GM21529 (cell line): Measurements from ENCODE around the gene FSIP2.
A peak's percentile ranks its signal among the peaks of the same experiment; 100 is the strongest.

ENCODE experiments used
- ATAC-seq: cut with Tn5 transposase; IDR thresholded peaks from one replicate; pipeline ENCODE4 v1.9.1; 2021; ENCODE audit not compliant: unreplicated experiment

The FSIP2 gene, protein sequence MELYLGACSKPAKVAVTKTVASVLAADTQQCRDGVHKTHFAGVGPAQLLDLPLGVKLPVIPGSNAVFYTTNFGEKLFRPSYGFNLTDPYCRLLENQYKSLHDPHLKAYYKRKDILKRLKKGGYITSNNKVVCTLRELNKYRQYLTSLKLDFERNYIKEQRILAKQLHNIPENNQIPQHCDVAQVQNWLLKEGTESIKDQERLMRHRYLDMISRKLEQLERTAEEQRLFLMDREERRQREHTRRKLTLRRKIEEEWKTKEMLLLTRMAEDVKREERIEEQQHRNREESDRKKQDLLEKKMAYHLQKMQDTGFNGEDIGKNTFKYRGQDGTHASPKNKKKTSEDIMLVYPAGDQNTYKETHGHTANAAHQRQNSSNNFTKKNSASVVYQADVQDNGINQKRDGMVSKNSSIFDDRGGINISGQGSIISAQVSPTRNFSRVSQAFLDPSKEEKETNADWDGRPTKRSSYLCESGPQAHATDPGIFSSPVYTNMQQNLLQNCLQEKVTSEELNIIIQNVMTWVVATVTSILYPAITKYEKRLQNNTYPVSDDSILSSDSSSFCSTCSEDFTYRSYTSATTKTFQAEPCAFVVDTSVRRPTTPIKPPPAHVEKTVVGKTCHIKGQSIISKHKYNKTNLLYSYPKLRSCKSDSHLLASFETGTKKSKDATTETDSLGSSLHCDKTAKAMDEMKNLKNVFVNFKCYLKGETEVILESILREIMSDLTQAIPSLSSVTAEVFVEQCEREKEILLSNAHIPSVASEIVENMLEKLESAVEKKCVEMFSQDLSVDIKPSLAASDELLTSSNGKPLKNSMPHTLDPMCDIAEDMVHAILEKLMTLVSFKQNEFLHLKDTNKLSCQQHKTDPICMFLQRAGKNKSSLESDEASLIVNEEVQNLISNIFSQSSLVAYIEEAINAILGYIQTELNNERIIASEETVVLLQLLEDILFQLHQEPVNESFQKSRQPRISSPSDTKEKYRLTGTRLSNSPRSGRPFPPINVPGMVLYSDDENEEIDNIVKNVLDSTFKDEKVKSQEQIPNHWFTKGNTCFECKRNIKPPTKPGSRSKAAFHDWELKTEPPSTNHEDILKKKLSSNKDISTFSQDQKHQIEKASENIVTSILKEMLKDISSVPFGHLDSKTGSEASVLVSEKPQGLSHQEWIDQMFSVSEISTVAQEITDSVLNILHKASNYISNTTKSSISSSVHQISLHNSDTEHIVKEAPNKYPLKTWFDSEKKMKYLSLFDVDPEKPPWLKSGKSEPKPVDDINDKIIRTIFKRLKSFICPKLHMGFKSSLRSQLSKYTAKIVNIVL (N-terminal part only)

DNA sequence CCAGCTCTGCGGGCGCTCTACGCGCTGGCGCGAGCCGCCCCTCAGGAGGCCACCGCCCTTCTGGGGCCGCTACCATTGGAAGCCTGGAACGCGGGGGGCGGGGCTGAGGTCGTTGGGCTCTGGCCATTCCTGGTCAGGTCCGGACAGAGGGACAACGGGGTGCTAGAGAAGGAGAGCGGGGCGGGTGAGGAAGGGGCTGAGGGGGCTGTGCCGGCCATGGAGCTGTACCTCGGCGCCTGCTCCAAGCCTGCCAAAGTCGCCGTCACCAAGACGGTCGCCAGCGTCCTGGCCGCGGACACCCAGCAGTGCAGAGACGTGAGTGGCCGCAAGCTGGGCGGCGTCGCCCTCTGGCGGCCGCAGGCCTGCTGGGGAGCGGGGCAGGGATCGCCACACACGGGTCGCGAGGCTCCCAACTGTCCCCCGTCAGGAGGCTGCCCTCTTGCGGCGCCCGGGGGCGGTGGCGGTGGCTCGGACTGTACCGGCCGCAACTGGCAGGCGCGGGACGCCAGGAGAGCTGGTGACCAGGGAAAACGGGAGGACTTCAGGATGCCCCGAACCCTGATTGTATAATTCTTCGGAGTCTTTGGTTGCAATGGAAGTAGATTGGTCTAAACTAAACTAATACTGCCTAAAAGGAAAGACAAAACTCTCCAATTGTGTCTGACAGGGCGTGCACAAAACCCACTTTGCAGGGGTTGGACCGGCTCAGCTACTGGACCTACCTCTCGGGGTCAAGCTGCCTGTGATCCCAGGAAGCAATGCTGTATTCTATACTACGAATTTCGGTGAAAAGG lies at the start of gene FSIP2:
FSIP2 (plus strand) TSS at position 126 of the 794 bp plus-strand sequence; CDS start at position 217, 91 bp downstream.
- ATAC-seq = peak; percentile 95

DNA sequence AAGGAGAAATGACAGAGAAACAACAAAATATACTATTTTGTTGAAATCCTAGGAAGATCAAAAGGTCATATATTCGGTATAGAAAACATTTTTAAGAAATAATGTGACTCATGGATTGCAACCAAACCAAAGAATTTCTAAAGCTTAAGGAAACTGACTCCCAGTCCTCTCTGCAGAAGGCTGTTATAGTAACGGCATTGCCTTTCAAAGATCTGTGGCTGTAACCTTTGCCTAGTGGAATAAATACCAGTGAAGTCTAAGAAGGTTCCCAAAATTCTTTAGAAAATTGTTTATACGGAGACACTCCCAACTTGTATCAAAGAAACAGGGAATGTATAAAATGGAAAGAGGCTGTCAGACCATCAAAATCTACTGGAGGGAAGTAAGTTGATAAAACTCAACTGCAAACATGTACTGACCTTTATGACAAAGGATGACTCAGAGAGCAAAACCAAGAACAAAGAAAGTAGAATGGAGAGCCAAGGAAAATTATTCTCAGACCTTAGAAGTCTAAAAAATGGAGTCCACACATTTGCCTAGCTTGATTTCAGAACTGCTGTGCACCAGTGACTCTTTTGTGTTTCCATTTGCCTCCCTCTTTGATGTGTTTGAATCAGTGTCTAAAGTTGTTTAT lies 48.6 kb upstream of the FSIP2 start:
- no peak for ATAC-seq

DNA sequence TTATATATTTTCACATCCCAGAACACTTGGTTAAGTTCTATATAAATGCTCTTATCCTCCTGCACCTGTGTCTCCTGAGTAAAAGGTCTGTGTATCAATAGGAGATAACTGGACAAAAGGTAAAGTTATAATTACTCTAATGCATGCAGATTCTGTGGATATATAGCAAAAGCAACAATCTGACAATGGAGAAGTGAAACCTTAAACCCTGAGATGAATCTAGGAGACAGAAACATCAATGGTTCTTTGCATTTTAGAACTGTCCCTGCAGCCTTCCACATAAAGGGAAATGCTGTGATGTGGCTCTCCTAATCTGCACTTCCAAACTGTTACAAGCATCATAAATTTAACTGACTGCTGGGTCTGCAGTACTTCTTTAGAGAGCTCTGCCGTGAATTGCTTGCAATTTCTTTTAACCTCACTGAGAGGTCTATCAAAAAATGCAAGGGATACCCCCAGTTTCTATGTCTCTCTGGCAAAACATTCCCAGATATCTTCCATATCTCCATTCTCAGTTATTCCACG lies 42.8 kb upstream of the FSIP2 start:
- no peak for ATAC-seq

DNA sequence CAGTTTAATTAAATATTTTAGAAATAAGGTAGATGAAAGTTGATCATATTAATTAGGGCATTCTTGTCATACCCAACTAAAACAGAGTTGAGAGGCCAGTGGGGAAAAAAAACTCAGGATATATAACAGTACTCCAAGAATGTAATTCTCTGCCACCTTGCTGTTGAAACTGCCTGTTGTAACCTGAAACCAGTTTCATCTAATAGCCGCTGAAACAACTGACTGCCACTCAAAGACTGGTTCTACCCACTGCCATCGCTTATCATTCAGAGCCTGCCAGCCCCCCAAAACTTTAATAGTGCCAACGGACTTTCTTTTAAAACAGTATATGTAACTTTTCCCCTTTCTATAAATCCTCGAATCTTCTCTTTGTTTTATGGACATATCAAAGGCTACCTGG lies 37.7 kb upstream of the FSIP2 start:
- no peak for ATAC-seq

DNA sequence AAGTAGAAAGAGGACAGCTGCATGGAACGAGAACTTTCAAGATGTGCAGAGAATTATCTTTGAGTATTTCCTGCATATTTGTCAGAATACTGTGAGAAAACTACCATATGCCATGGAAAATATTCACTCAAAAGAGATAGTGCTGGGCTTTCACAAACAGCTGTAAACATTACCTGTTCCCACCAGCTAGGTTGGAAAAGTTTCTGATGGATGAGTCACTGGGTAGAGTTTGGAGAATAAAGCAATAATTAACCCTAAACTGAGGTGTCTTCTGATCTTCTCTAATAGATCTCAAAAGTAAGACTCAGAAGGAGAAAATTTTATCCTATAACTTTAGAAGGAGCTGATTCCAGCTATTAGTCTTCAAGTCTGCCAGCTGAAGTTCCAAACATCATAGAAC lies 3.9 kb upstream of the FSIP2 start:
- no peak for ATAC-seq

DNA sequence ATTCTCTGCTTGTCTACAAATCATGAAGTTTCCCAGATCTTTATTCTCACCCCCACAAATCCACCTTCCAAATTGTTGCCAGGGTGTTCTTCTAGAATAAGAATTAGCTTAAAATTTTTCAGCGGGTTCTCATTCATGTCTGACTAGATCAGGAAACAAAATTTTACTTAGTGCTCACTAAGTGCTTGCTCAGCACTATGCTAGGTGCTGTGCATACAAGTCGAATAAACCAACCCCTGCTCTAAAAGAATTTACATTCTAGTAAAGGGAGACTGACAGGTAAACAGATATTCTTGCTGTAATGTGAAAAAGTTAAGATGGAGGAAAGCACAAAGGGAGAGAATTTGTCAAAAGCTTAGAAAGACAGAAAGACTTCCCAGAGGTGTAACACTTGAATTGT lies 2.4 kb upstream of the FSIP2 start:
- no peak for ATAC-seq

DNA sequence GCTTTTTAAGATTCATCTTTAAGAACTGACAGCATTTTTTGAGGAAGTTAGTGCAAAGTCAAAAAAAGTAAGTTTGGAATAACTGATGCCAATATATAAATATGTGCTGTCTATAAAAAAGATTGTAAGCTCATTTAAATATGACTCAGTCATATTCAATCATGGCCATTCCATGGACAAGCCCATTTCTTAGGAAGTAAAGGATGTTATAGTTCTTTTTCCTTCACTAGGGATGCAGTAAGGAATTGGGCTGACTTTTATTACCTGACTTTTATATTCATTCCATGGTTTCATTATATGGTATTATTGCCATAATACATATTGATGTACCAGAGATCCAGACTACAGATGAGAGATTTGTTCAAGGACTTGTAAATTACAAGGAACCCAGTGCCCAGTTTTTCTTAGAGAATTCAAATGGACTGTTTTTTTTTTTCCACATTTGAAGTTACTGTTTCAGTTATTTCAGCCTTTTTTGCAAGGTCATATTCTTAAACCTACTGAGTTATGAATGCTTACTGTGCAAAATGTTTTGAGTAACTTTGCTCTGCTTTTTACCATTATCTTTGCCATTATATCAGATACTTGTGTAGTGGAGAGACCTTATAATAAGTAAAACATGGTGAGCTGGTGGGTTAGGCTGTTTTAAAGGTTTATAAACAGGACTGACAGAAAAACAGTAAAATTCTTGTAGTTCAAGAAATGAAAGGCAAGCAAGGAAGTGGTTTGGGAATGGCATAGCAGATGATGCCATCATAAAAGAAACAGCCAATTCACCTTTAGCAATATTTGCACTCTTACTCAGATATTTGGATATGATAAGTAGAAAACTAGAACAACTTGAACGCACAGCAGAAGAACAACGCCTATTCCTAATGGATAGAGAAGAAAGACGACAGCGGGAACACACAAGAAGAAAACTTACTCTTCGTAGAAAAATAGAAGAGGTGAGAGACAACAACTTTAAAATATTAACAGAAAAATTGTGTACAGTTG lies 7.6 kb downstream of the FSIP2 start:
- no peak for ATAC-seq

DNA sequence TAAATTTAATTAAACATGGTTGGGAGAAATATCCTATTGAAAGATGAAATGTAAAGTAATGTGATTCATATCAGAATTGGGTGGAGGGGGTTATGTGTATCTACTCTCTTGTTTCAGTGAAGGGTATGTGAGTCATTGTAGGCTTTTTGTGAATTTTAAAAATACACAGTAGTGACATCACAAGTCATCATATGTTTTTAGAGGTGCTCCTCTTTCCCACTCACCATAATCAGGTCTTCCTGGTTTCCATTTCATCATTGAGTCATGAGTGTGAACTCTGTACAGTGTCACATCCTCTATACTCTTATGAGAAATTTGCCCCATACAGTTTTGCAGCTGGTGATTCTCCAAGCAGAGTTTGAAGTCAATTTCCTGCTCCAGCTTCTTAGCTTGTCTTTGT lies 18.8 kb downstream of the FSIP2 start:
- no peak for ATAC-seq

DNA sequence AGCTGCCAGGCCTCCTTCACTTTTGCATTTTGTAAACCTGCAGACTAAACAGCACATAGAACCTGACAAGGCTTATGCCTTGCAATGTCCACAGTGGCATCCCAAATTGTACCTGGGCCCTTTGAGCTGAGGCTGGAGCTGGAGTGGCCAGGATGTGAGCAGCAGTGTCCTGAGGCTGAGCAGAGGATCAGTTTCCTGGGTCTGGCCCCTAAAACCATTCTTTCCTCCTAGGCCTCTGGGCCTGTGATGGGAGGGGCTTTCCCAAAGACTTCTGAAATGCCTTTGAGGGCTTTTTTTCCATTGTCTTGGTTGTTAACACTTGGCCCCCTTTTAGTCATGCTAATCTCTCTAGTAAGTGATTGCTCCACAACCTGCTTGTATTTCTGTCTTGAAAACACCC lies 32.8 kb downstream of the FSIP2 start:
- no peak for ATAC-seq

DNA sequence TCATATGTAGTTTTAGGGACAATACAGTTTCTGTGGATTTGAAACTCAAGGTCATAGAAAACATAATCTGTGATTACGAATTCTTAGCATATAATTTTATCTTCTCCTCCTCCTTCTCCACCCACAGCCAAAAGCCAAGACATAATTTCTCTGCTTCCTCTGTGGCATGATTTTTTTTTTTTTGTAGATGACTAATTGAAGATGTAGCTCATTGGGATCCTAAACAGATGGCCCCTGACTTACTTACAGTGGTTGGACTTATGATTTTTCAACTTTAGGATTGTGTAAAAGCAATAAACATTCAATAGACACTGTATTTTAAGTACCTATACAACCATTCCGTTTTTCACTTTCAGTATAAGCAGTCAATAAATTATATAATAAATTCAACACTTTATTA lies 42.3 kb downstream of the FSIP2 start:
- ATAC-seq = no peak

DNA sequence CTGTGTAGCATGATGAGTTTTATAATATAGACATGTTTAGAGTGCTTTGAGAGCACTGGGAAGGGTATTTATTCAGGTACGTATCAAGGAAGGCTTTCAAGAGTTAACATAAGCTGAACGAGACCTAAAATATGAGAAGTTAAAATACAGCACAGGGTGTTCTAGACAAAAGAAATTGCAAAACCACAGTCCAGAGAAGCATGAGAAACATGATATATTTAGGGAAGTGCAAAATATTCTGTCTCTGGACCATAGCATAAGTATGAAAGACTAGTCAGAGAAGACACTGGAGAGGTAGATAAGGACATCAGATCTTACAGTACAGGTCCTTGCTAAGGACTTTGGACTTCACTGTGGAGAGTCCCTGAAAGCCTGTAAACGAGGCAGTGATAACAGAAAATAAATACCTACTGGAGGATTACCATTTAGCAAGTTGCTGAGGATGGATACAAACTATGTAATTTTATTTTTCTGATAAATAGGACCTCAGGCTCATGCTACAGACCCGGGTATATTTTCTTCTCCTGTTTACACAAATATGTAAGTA lies 43.7 kb downstream of the FSIP2 start:
- no peak for ATAC-seq

DNA sequence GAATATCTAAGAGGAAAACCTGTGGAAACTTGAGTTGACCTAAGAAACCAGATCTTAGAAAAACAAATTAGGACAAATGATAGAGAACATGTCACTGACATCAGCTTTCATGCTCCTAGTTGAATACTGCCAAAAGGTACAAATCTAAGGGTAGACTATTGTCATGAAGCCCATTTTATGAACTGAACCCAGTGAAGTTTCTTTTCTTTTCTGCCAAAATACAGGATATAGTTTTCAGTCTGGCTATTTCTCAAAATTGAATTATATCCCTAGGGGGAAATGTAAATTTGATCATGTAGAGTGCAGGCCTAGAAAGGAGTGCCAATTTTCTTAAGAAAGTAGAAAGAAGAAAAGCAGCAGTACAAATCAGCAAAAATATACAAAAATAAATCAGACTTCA lies 46.6 kb downstream of the FSIP2 start:
- no peak for ATAC-seq

DNA sequence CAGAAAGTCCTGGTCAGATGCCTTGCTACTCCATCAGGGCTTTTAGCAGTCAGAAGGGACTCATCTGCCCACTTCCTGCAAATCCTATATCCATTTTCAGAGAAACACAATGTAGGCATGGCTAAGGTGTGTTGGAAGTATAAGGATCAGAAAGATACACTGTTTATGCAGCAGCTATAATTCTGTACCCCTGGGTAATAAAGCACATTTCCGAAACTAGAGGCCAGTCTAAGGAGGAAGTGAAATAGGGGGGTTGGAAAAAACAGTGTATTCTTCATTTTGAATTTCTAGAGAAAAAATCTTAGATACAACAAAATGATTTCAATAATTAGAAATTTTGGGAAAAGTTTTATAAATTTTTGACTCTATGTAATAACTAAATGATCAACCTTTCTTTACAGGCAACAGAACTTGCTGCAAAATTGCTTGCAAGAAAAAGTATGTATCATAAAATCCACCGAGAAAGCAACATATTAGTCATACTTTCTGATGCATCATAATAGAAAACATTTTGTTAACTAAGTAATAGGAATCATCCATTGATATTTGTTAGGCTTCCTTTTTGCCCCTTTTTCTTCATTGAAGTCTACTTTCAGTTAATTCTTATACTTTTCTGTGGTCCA lies 47.4 kb downstream of the FSIP2 start:
- peak; percentile 83 for ATAC-seq

DNA sequence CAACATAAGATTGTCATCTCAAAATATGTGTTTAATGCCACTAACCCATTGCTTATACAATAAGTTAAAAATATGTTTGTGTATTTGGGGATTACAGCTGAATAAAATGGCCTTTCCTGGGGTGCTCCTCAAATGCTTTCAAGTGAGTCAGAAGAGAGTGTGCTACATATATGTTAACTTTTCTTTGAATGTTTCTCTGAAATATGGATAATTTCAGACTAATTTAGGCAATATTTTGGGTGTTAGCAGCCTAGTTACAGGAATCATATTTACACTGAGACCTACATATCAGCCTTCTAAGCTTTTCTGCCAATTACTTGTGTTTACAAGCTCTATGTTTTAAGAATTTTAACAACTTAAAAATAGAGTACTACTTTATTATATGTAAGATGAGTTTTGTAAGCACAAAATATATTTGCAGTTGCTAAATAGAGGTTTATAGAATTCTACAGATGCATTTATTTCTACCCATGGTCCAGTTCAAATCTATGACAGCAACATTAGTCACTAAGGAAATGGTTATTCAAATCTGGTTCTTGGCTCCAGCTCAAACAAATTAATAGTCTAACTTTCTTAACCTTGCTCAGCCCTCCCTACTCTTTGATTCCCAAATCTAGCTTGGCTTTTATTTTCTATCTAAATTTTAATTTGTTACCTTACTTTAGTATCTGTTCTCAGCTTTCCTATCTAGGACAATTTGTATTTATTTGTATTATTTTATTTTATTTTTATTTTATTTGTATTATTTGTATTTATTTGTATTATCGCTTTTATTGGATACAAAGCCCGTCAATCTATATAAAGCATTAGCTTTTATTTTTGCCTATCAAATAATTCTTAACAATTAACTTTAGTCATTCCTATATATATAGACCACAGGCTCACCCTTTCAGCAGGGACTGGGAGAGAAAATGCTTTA lies 48.9 kb downstream of the FSIP2 start:
- no peak for ATAC-seq

DNA sequence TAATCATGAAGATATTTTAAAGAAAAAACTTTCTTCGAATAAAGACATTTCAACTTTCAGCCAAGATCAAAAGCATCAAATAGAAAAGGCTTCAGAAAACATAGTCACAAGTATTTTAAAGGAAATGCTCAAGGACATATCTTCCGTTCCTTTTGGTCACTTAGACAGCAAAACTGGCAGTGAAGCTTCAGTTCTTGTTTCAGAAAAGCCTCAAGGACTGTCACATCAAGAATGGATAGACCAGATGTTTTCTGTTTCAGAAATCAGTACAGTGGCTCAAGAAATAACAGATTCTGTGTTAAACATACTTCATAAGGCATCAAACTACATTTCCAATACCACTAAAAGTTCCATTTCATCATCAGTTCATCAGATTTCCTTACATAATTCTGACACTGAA lies 51.8 kb downstream of the FSIP2 start:
- ATAC-seq = peak; percentile 48

DNA sequence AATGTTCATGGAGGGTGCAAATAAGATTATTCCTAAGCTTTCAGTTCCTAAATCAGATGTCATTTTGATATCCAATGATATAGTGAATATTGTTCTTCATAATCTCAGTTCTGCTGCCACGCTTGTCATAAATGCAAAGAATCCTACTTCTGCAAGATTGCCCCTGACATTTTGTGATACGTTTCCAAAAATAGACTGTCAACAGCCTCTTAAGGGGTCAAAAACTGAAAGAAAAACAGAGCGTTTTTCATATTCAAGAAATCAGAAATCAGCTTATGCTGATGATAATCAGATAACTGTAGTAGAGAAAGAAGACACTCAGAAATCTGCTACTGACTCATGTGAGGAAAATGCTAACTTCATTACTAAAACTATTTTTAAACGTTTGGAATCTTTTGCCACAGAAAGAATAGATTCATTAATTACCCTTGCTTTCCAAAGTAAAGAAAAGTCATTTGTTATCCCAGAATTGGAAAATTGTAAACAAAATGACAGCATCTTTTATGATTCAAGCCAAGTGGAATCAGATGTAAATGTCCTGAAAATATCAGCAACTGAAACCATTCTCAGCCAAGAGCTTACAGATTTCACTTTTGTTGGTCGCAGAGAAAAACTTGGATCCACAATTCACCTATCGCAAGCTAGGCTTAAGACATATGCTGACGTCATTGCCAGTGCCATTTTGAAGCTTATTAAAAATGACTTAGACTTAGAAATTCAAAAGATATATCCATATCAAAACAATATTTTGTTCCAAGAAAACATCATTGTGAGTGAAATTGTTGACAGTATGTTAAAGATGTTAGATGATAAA lies 55.1 kb downstream of the FSIP2 start:
- no peak for ATAC-seq
